SK-N-SH treated with all-trans-retinoic acid at 6 μM for 48 hours (cell line): Measurements from ENCODE around the gene SMG7.

ENCODE experiments used
- ESRRG ChIP-seq: fragments of 250-450 bp; sonication (Bioruptor Pico); IDR thresholded peaks from 2 replicates; pipeline ENCODE4 v1.6.1; 2021; ENCODE audit warnings: mild to moderate bottlenecking
- TOX ChIP-seq: fragments of 250-450 bp; sonication (Bioruptor Pico); IDR thresholded peaks from 2 replicates; pipeline ENCODE4 v1.8.0; 2021; ENCODE audit warnings: mild to moderate bottlenecking, moderate library complexity, borderline replicate concordance
- ZFP3 ChIP-seq: fragments of 250-450 bp; sonication (Bioruptor Pico); IDR thresholded peaks from 2 replicates; pipeline ENCODE4 v1.5.0; 2020; ENCODE audit warnings: mild to moderate bottlenecking, moderate library complexity
- TF ChIP-seq, protein P1 (sequence below): fragments of 250-450 bp; sonication (Bioruptor Pico); IDR thresholded peaks from 2 replicates; pipeline ENCODE4 v1.8.0; 2020; ENCODE audit warnings: mild to moderate bottlenecking, moderate library complexity, borderline replicate concordance

DNA sequence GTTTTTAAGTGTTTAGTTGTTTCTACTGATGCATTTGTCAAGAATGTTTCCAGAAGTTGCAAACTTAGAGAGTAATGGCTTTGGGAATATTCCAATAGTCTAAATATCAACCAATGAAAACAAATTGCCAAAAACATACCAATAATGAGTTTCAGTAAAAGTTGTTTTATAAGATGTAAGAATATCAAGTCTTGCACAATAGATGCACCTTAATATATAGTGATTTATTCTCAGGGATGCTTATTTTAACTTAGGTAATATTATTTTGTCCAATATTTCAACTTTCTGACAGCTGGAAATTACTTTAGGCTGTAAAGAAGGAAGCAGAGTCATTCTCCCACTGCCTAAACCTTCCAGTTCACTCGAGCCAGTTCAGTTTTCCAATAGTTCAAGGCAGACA is 48.8 kb upstream of the SMG7 start:
- TF ChIP-seq, protein P1, sequence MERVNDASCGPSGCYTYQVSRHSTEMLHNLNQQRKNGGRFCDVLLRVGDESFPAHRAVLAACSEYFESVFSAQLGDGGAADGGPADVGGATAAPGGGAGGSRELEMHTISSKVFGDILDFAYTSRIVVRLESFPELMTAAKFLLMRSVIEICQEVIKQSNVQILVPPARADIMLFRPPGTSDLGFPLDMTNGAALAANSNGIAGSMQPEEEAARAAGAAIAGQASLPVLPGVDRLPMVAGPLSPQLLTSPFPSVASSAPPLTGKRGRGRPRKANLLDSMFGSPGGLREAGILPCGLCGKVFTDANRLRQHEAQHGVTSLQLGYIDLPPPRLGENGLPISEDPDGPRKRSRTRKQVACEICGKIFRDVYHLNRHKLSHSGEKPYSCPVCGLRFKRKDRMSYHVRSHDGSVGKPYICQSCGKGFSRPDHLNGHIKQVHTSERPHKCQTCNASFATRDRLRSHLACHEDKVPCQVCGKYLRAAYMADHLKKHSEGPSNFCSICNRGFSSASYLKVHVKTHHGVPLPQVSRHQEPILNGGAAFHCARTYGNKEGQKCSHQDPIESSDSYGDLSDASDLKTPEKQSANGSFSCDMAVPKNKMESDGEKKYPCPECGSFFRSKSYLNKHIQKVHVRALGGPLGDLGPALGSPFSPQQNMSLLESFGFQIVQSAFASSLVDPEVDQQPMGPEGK (CRISPR knock-in tag): no peak
- TF ChIP-seq ZFP3 (CRISPR knock-in tag) (no peak), TOX (CRISPR knock-in tag) (no peak), ESRRG (CRISPR knock-in tag) (no peak)
